Sigmoid colon (tissue), 7 donors: ENCODE data around the gene EHD3. TPM values are rescaled to one million over a fixed set of nuclear protein-coding genes. Genes with fewer than 3 reads are reported as not detected.

Experiments
- DNase-seq: peaks from one replicate; pipeline ENCODE4 v3.0.0-alpha.2; 2019
- H3K27ac ChIP-seq, 4 donors: fragments of 200-600 bp; sonication (generic); one replicate each; pipeline ENCODE4 v1.5.1; 2016 to 2019; ENCODE audit warnings: mild to moderate bottlenecking in 1 of 4
- H3K27me3 ChIP-seq, 3 donors: fragments of 200-600 bp; sonication (generic); one replicate each; pipeline ENCODE4 v1.5.1; 2019; ENCODE audit warnings: mild to moderate bottlenecking in 1 of 3
- H3K36me3 ChIP-seq, 4 donors: fragments of 200-600 bp; sonication (generic); one replicate each; pipeline ENCODE4 v1.5.1; 2016 to 2019
- H3K4me1 ChIP-seq, 4 donors: fragments of 200-600 bp; sonication (generic); one replicate each; pipeline ENCODE4 v1.5.1; 2017 to 2019
- H3K4me3 ChIP-seq, 4 donors: fragments of 200-600 bp; sonication (generic); one replicate each; pipeline ENCODE4 v1.5.1; 2017 to 2019; ENCODE audit warnings: mild to moderate bottlenecking in 2 of 4, moderate library complexity in 1 of 4
- H3K9me3 ChIP-seq, 4 donors: fragments of 200-600 bp in 3 of 4; sonication (generic) in 3 of 4; one replicate each; pipeline versions ENCODE4 v1.5.1 to v1.6.1; 2013 to 2019
- EP300 ChIP-seq, 4 donors: sonication (generic); formaldehyde crosslinking; IDR thresholded peaks; one replicate each; pipeline ENCODE4 v1.6.1; 2017; ENCODE audit warnings: antibody characterized with exemption in 4 of 4
- POLR2A ChIP-seq, 2 donors: fragments of 450-650 bp; IDR thresholded peaks; one replicate each; pipeline ENCODE4 v1.6.1; 2016; ENCODE audit warnings: antibody characterized with exemption in 2 of 2, mild to moderate bottlenecking in 2 of 2, moderate library complexity in 2 of 2
- POLR2AphosphoS5 ChIP-seq, 4 donors: sonication (generic); formaldehyde crosslinking; IDR thresholded peaks; one replicate each; pipeline ENCODE4 v1.6.1; 2017; ENCODE audit warnings: antibody characterized with exemption in 4 of 4
- WGBS, 2 donors: extraction: QIAGEN DNeasy Blood & Tissue Kit; methylation state at CpG; one replicate each; pipeline ENCODE4 v1.1.7; 2013; 5-methylcytosine and 5-hydroxymethylcytosine counted together
- intact Hi-C: fragments of 100-400 bp; cut with DNase I; formaldehyde crosslinking; loops from one replicate; pipeline ENCODE4 v1.15.1; 2023
- polyA plus RNA-seq, 3 donors: library from polyadenylated mRNA; stranded (reverse); fragments of 200-250 nt; gene quantifications; one replicate each; pipeline ENCODE4 v1.2.3, GENCODE V29; 2013
- small RNA-seq, 3 donors: library from RNA; depleted of rRNA; stranded (forward); fragments of <200 nt; gene quantifications; one replicate each; pipeline ENCODE3, GENCODE V24; 2016
- total RNA-seq, 4 donors: library from RNA; depleted of rRNA; stranded (reverse); fragments of >200 nt; gene quantifications; one replicate each; pipeline ENCODE4 v1.1.0, GENCODE V29; 2016
- TF ChIP-seq, protein P1 (sequence below), 4 experiments: fragments of 450-650 bp in 3 of 4; fragments of 200-600 bp in 1 of 4; IDR thresholded peaks; one replicate each; pipeline ENCODE4 v1.5.1; 2016 to 2019; ENCODE audit warnings: antibody characterized with exemption in 4 of 4, mild to moderate bottlenecking in 3 of 4, moderate library complexity in 2 of 4
- donor health status: healthy with polysubstance abuse.
- donor health status: Bipolar disorder and iron deficiency.
- donor health status: healthy.

EHD3 gene
- total and polyA plus RNA-seq, 7 donors, result 0.60 to 7.8 (median 3.7) TPM

- H3K27me3 ChIP-seq, result no peaks in the 10 kb centered on the region
- no peak for DNase-seq
- H3K4me3 ChIP-seq, result no peak overlapping the region
- no peaks in the 10 kb centered on the region for H3K9me3 ChIP-seq
- peaks cover 0 to 26% (median 14%) of the 10 kb centered on the region in 4 donors for H3K4me1 ChIP-seq
- H3K36me3 ChIP-seq, result no peaks in the 10 kb centered on the region
- intact Hi-C loops, result no loop called here
- TF ChIP-seq POLR2AphosphoS5 (IDR thresholded peaks at IDR 0.05) (no peak), EP300 (IDR thresholded peaks at IDR 0.05) (no peak), POLR2A (IDR thresholded peaks at IDR 0.05) (no peak)
- TF ChIP-seq, protein P1, sequence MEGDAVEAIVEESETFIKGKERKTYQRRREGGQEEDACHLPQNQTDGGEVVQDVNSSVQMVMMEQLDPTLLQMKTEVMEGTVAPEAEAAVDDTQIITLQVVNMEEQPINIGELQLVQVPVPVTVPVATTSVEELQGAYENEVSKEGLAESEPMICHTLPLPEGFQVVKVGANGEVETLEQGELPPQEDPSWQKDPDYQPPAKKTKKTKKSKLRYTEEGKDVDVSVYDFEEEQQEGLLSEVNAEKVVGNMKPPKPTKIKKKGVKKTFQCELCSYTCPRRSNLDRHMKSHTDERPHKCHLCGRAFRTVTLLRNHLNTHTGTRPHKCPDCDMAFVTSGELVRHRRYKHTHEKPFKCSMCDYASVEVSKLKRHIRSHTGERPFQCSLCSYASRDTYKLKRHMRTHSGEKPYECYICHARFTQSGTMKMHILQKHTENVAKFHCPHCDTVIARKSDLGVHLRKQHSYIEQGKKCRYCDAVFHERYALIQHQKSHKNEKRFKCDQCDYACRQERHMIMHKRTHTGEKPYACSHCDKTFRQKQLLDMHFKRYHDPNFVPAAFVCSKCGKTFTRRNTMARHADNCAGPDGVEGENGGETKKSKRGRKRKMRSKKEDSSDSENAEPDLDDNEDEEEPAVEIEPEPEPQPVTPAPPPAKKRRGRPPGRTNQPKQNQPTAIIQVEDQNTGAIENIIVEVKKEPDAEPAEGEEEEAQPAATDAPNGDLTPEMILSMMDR (IDR thresholded peaks at IDR 0.05), result no peak
- H3K27ac ChIP-seq, result no peak overlapping the region
- WGBS, 2 donors, result 46 to 96% methylated on average over 3 of the region's 3 CpGs
Observed at GRCh38 chr2:31317396-31317795, 83.4 kb downstream of the EHD3 start.

- H3K9me3 ChIP-seq, result no peaks in the 10 kb centered on the region
- 48 to 79% methylated on average over 11 of the region's 11 CpGs for WGBS, 2 donors
- no peak overlapping the region for H3K4me3 ChIP-seq
- TF ChIP-seq EP300 (IDR thresholded peaks at IDR 0.05), result no peak
- intact Hi-C loops, result no loop called here
- no peaks in the 10 kb centered on the region for H3K36me3 ChIP-seq
- DNase-seq, result peak; percentile 70
- H3K27ac ChIP-seq, result peak overlapping the region; percentile 36 to 60 (median 40)
- H3K4me1 ChIP-seq, result peaks cover 0 to 32% (median 19%) of the 10 kb centered on the region in 4 donors
- H3K27me3 ChIP-seq, result no peaks in the 10 kb centered on the region
Observed at GRCh38 chr2:31318361-31319336, 84.7 kb downstream of the EHD3 start.

Small RNA genes lying within 50 kb of the gene (small RNA-seq; reads per million reads assigned to genes)
- 0 reads per million in 3 donors for gene RNA5SP90

Other genes starting within 250 kb of the EHD3 start
- gene GALNT14, start 95.7 kb upstream of the EHD3 start, total RNA-seq, result 1 to 10 TPM in 1 of 4 donors, not detected in 3; 1.2 TPM
- gene GALNT14, start 95.7 kb upstream of the EHD3 start, polyA plus RNA-seq, result 1 to 10 TPM in 2 of 3 donors, not detected in 1; 1.2 to 2.3 TPM
- under 1 TPM in 2 of 4 donors, not detected in 2; 0.16 to 0.27 TPM for gene CAPN14, start 16.6 kb upstream of the EHD3 start, total RNA-seq
- under 1 TPM in 2 of 3 donors, not detected in 1; 0.23 to 0.25 TPM for gene CAPN14, start 16.6 kb upstream of the EHD3 start, polyA plus RNA-seq
- under 1 TPM in 1 of 4 donors, not detected in 3; 0.71 TPM for gene XDH, start 180.6 kb downstream of the EHD3 start, total RNA-seq
- 10 to 100 TPM in 2 of 3 donors, 1 to 10 TPM in 1; 9.0 to 30.1 (median 12.5) TPM for gene XDH, start 180.6 kb downstream of the EHD3 start, polyA plus RNA-seq